ENCODE measurements around the gene SNRPE.
"Not testable (repeated sequence)": the region's sequence is repeated elsewhere in the genome, so short reads cannot be mapped to it uniquely, and the experiment has no call there.

The SNRPE gene

DNA sequence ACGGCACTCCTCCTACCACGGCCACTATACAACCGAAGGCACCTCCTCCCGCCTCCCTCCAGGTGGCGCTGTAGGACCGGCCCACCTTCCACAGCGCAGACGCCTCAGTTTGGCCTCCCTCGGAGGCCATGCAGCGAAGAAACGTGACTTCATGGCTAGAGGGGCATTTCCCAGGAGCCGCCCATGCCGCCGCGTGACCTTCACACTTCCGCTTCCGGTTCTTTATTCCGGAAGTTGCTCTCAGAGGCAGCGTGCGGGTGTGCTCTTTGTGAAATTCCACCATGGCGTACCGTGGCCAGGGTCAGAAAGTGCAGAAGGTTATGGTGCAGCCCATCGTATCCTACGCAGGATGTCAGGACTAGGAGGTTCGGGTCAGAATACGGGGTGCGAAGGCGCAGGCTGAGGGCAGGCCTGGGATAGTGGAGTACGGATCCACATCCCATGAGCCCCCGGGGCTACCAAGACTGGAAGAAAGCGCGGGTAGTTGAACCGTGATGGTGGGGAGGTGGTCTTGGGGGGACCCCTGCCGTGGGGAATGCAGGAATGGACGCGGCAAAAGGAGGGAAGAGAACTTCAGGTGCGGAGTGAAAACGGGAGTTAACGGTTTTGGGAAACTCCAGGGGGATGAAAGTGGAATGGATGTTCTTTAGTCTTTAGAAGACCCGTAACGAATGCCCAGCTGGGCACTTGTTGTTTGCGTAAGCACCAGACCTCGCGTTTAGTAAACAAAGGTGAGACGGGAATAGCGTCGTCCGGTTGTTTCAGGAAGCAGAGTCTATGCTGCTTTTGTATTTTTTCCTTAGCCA is at the start of gene SNRPE:
TSS of gene SNRPE (plus strand) at position 221 of the 806 bp plus-strand sequence. CDS start at position 282, 61 bp downstream.
- in situ Hi-C loops (cut with HindIII; ENCODE audit: low sequenced_read_pairs), result loop anchor here (25.0 kb wide), 1 partner anchor 501 kb away; the partner anchor contains the start of gene PLEKHA6

DNA sequence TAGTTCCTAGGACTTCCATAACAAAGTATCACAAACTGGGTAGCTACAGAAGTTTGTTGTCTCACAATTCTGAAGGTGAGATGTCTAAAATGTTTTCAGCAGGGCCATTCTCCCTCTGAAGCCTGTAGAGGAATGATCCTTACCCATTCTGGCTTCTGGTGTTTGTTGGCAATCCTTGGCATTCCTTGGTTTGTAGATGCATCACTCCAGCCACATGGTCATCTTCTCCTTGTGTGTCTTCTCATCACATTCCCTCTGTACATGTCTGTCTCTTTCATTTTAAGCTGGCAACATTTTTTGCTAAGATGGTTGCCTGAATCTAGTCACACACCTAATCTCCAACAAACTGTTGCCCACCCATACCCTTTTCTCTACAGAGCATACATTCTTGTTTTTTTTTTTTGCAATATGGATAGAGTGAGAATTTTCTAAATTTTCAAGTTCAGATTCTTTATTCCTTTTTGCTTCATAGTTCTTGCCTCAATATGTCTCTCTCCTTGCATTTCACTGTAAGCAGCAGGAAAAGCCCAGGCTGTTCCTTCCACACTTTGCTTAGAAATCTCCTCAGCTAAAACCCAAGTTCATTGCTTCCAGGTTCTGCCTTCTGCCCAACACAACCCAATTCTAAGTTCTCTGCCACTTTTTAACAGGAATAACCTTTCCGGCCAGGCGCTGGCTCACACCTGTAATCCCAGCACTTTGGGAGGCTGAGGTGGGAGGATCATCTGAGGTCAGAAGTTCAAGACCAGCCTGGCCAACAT is 47.6 kb upstream of the SNRPE start:
- in situ Hi-C loops (cut with HindIII; ENCODE audit: low sequenced_read_pairs), result no loop called here

DNA sequence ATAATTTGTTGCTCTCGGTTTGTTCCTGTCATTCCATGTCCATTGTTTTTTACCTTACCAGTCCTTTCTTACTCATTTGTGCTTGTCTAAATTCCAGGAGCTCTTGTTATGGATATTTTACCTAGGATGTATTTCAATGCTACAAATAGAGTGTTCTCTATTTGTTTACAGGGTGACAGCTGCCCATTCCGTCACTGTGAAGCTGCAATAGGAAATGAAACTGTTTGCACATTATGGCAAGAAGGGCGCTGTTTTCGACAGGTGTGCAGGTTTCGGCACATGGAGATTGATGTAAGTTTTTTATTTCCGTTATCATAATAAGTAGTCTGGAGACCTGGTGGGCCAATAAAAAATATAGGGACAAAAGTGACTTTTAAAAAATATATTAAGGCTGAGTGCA is 43.0 kb upstream of the SNRPE start:
- in situ Hi-C loops (cut with HindIII; ENCODE audit: low sequenced_read_pairs), result no loop called here

DNA sequence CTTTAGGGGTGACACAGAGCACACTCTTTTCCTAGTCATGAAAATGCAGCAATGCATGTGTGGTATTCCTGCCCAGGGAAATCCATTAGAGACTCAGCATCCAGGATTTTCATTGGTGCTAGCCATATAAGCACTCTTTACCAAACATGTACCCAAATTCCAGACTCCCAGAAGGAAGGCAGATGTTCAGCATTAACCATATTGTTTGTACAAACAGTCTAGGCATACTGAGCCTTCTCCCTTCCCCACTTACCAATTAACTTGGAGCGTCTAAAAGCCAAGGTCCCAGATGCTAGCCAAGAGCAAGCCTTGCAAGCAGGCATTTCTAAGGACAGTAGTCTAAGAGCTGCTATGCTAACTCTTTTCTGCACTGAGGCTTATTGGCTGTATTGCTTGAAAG is 38.1 kb upstream of the SNRPE start:
- in situ Hi-C loops (cut with HindIII; ENCODE audit: low sequenced_read_pairs), result no loop called here

DNA sequence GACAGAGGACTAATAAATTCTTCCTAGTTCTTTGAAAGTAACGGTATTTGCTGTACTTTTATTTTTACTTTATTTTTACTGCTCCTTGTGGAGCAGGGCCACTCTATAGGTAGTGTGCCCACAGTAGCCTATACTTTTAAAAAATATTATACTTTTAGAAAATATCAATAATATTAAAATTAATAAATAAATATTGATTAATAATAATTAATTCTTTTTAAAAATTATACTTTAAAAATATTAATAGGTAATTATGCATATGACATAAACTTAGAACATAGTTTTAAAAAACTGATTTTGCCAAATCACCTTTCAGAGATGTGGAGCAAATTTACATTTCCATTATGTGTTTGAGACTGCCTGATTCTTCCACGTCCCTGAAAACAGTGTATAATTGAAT is 35.2 kb upstream of the SNRPE start:
- in situ Hi-C loops (cut with HindIII; ENCODE audit: low sequenced_read_pairs), result no loop called here

DNA sequence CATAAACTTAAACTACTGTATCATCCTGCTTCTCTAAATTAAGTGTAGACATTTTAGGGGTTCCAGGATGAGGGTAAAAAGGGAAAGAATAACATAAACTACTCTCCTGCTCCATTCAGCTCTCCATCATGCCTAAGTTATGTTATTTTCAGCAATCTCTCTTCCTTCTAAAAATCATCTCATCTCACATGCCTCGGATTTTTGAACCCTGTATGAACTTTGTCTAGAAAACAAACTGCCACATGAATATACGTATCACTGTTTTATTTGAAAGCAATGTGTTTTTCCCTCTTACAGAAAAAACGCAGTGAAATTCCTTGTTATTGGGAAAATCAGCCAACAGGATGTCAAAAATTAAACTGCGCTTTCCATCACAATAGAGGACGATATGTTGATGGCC is 33.4 kb upstream of the SNRPE start:
- in situ Hi-C loops (cut with HindIII; ENCODE audit: low sequenced_read_pairs), result no loop called here

DNA sequence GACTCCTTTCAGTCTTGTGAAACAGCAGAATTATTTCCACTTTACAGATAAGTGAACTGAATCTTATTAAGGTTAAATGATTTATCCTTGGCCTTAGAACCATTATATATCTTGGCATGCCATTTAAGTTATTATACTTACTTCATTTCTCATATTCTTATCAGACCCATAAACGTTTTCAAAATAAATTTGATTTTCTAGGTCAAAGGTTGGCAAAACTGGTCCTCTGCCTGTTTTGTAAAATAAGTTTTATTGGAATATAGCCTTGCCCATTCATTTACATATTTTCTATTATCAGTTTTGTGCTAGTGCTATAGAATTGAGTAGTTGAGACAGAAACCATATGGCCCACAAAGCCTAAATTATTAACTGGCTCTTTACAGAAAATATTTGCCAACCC is 32.9 kb upstream of the SNRPE start:
- in situ Hi-C loops (cut with HindIII; ENCODE audit: low sequenced_read_pairs), result no loop called here

DNA sequence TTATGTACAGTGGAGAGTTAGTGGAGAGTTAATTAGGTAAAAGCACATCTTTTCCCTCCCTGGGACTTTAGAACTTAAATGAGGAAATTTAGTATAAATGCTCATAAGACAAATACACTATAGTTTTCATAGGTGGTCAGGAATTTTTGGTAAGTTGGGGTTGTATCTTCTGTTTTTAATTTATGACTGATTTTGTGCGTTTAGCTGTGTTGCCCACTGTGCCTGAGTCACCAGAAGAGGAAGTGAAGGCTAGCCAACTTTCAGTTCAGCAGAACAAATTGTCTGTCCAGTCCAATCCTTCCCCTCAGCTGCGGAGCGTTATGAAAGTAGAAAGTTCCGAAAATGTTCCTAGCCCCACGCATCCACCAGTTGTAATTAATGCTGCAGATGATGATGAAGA is 32.2 kb upstream of the SNRPE start:
- in situ Hi-C loops (cut with HindIII; ENCODE audit: low sequenced_read_pairs), result not testable (repeated sequence)

DNA sequence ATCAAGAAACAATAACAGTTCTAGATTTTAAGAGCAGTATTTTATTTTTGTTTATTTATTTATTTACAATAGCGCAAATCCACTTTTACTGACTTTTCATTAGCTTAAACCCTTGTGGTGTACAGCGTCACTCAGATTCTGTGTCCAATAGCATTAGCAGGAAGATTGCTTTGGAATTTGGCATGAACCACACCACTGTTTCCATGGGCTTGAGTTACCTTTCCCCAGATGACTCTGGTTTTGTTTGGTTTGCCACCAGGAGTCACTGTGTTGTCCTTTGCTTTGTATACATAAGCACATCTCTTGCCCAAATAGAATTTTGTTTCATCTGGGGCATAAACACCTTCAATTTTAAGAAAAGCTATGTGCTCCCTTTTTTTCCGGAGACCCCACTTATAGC is 25.9 kb upstream of the SNRPE start:
- in situ Hi-C loops (cut with HindIII; ENCODE audit: low sequenced_read_pairs), result no loop called here

DNA sequence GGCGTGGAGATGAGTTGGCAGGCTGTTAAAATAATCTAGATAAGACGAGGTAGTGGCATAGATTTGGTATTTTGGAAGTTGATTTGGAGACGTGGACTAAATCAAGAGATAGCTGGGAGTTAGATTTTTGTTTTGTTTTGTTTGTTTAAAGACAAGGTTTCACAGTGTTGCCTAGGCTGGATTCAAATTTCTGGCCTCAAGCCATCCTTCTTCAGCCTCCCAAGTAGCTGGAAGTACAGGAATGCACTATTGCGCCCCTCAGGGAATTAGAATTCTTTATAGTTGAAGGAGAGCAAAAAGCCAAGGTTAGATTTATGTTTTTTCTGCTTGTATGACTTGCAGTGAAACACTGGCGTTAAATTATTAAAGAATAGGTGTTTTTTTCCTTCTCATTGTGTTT is 22.3 kb upstream of the SNRPE start:
- in situ Hi-C loops (cut with HindIII; ENCODE audit: low sequenced_read_pairs), result no loop called here

DNA sequence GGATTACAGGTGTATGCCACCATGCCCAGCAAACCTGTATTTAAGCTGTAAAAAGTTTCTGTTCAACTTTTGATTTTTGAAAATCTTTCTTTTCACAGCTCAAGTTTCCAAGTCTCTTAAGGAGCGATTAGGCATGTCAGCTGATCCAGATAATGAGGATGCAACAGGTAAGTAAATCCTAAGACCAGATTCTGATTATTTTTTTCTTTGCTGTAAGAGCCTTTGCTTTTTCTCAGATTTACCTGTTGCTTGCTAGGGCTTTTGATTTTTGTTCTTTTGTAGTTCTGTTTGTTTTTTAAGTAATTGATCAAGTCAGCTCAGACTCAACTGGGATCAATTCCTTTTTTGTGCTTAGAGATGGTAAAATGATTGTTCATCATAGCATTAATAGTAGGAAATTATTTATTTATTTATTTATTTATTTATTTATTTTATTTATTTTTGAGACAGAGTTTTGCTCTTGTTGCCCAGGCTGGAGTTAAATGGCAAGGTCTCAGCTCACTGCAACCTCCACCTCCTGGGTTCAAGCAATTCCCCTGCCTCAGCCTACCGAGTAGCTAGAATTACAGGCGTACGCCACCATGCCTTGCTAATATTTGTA is 21.1 kb upstream of the SNRPE start:
- in situ Hi-C loops (cut with HindIII; ENCODE audit: low sequenced_read_pairs), result no loop called here

DNA sequence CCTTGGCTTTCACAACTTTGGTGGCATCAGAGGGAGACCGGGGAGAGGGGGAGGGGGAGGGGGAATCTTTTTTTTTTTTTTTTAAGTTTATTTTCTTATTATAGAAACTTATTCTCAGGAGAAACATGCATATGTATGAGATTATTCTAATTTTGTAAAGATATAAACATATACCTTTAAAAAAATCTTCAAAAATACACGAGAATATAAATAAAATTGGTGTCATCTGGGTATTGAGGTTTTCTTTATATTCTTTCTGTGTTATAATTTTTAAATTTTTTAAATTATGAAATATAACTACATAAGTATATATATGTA is 18.9 kb upstream of the SNRPE start:
- in situ Hi-C loops (cut with HindIII; ENCODE audit: low sequenced_read_pairs), result no loop called here

DNA sequence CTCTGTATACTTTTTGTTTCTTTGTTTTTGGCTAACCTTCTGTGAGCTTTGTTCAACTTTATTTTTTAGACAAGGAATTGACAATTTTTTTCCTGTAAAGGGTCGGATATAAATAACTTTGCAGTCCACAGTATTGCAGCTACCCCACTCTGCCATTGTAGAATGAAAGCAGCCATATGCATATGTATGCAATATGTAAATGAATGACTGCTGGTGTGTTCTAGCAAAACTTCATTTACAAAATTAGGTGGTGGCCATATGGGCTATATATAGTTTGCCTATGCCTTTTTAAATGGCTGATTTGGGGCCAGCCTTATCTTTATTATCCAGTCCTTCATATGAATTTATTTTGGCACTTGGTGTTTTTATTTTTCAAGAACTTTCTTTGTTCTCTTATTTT is 18.0 kb upstream of the SNRPE start:
- in situ Hi-C loops (cut with HindIII; ENCODE audit: low sequenced_read_pairs), result no loop called here

DNA sequence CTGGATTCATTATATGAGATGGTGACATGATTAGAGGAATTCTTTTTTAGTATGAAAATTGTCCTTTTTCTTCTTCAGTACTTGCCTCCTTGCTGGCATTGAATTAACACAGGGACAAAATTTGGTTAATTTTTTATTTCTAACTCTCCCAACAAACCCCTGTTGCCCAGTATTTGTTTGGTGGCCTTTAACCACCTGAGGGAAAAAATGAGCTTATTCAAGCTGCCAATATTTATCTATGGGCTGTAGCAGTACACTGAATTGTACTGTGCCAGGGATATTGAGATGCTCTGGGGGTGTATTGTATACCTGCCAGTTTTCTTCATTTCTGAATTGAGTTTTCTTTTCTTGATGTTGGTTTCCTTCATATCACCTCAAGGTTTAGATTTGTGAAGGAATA is 8.3 kb upstream of the SNRPE start:
- in situ Hi-C loops (cut with HindIII; ENCODE audit: low sequenced_read_pairs), result loop anchor here (25.0 kb wide), 1 partner anchor 509 kb away; the partner anchor contains the start of gene PLEKHA6

DNA sequence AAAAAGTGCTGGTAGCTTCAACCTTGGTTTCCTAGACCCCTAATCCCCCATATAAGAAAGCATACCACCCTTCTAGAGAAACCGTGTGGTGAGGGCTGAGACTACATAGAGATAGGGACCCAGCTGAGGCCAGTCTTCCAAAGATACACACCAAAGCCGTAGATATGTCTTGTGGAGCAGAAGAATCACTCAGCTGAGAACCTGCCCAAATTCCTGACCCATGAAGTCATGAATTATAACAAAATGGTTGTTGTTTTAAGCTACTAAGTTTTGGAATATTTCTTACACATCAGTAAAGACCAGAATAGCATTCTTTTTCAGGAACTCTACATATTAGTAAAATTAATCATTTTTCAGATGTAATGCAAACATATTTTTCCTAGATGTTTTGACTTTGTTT is 3.3 kb upstream of the SNRPE start:
- in situ Hi-C loops (cut with HindIII; ENCODE audit: low sequenced_read_pairs), result loop anchor here (25.0 kb wide), 1 partner anchor 504 kb away; the partner anchor contains the start of gene PLEKHA6

DNA sequence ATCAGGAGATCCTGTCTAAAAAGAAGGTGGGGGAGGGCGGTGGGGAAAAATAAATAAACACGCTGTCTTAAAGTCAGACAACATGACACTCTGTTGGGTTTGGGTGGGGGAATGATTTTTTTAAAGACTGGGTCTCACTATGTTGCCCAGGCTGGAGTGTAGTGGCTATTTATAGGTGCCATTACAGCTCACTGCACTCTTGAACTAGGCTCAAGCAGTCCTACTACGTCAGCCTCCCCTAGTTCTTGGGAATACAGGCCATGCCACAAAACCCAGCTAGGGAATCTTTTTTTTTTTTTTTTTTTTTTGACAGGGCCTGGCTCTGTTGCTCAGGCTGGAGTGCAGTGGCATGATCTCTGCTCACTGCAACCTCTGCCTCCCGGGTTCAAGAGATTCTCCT is 2.4 kb upstream of the SNRPE start:
- in situ Hi-C loops (cut with HindIII; ENCODE audit: low sequenced_read_pairs), result loop anchor here (25.0 kb wide), 1 partner anchor 503 kb away; the partner anchor contains the start of gene PLEKHA6

DNA sequence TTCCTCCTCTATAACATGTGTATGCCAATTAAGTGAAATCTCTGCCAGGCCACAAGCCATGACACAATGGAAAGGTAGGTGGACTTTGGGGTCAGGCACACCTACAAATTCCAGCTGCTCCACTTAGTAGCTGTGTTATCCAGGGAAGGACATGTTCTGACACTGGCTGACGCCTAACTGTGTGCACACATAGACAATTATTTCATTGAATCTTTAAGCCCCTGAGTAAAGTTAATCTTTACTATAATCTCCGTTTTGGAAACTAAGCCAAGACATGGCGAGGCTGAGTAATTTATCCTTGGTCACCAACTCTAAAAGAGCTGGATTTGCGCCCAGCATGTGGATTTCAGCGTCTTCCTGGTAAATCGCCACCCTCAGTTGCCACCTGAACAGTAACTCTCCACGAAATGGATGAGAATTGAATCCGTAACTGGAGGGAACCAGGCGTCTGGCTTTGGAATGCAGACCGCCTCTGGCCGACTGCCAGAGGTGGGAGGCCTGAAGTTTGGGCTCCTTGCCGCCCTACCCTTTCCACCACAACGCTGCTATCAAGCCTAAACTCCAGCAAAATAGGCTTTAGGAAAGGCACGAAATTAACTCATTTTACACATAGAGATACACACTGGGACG is 888 bp upstream of the SNRPE start:
- in situ Hi-C loops (cut with HindIII; ENCODE audit: low sequenced_read_pairs), result loop anchor here (25.0 kb wide), 1 partner anchor 502 kb away; the partner anchor contains the start of gene PLEKHA6

DNA sequence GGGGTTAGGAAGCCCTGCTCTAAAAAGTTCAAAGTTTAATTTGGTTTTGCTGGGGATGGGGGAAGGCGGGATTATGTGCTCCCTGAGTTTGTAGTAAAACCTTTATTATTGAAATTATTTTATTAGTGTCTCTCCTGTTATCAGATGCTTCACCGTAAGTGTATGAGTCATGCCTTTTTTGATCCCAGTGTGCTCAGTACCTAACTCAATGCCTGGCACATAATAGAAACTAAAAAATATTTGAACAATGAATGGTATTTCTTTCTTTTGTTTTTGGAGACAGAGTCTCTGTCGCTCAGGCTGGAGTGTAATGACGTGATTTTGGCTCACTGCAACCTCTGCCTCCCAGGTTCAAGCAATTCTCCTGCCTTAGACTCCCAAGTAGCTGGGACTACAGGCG is 6.4 kb downstream of the SNRPE start:
- in situ Hi-C loops (cut with HindIII; ENCODE audit: low sequenced_read_pairs), result loop anchor here (25.0 kb wide), 1 partner anchor 494 kb away; the partner anchor contains the start of gene PLEKHA6

DNA sequence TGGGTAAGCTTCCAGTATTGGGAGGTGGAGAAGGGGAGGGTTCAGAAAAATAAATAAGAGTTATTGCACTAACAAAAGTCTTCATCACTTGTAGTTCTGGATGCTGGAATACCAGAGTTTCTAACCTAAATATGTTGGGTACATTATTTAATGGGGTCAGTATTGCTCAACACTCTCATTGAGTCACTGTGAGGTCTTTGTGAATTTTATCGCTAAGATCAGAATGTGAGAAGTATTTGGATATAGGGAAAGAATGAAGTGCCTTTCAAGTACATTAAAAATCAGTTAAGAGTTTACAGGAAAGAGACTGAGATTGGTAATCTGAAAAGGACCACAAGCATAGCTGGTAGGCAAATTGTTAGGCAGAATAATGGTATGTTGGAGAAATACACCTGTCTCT is 8.8 kb downstream of the SNRPE start:
- in situ Hi-C loops (cut with HindIII; ENCODE audit: low sequenced_read_pairs), result loop anchor here (5.0 to 25.0 kb wide), 2 partner anchors 242 to 492 kb away; partner anchors contain the start of gene PLEKHA6

DNA sequence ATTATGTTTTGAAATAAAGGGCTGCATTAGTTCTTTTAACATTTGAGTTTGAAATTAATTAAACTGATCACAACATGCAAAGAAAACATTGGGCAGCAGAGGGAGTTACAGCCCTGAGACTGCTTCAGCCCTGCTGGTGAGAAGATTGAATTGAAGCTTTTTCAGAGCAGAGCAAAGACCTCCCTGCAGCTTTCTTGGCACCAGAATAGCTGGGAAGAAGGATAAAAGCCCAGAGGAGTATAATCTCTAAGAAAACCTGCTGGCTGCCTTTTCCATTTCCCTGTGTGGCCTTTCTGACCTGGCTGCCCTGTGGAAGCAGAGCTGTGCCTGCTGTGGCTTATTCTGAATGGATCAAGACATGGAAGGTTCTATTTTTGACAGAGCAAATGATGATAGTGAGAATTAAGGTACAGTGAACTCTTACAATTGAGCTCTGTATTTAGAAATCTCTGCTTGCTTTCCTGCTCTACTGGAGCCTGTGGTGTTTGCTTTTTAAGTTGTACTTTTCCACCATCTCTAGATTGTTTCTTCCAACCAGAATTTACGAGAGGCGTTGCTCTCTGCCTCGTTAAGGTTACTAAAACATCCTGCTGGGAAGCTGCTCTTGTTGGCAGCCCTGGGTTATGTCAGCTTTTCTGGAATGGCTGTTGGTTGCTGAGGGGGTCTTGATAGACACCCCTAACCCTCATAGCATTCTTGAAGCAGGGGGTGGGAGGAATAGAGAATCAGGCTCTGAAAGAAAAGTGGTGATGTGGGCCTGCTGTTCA is 9.9 kb downstream of the SNRPE start:
- in situ Hi-C loops (cut with HindIII; ENCODE audit: low sequenced_read_pairs), result loop anchor here (5.0 to 25.0 kb wide), 2 partner anchors 241 to 491 kb away; partner anchors contain the start of gene PLEKHA6
